ENCODE data around the gene CADPS2. TPM values are rescaled to one million over a fixed set of nuclear protein-coding genes. Genes with fewer than 3 reads are reported as not detected.
A peak's percentile ranks its signal among the peaks of the same experiment; 100 is the strongest.

Gene CADPS2
- total RNA-seq, 1 donor from 2014 or later, result 4.4 TPM

- no peak for DNase-seq (ENCODE audit: low read depth)
- no peak overlapping the region for H3K4me3 ChIP-seq (ENCODE audit: low read depth, low read length)
- TF ChIP-seq CTCF (conservative IDR thresholded peaks at IDR 0.05; ENCODE audit: low read depth, low read length), result no peak
These were observed 179.4 kb downstream of the CADPS2 start for GRCh38 chr7:122706836-122707235.

GRCh38 chr7:122702872-122703510, 183.3 kb downstream of the CADPS2 start, which contains the start of gene RNF148:
RNF148 (minus strand) TSS chr7:122702922; CDS start chr7:122702750, 172 bp downstream.
- H3K4me3 ChIP-seq (ENCODE audit: low read depth, low read length), result no peak within 1 kb of the TSS
- no peak for TF ChIP-seq CTCF (conservative IDR thresholded peaks at IDR 0.05; ENCODE audit: low read depth, low read length)
- DNase-seq (ENCODE audit: low read depth), result peak; percentile 35

- H3K4me3 ChIP-seq (ENCODE audit: low read depth, low read length), result no peak within 1 kb of the TSS
- DNase-seq (ENCODE audit: low read depth), result no peak
- TF ChIP-seq CTCF (conservative IDR thresholded peaks at IDR 0.05; ENCODE audit: low read depth, low read length), result no peak
These were observed 187.2 kb downstream of the CADPS2 start, which contains the start of gene RNF133 for GRCh38 chr7:122699017-122699416. RNF133 (minus strand) TSS chr7:122699117; CDS start chr7:122698918, 199 bp downstream.

GRCh38 chr7:122695816-122696215, 190.4 kb downstream of the CADPS2 start:
- no peak overlapping the region for H3K4me3 ChIP-seq (ENCODE audit: low read depth, low read length)
- TF ChIP-seq CTCF (conservative IDR thresholded peaks at IDR 0.05; ENCODE audit: low read depth, low read length), result no peak
- no peak for DNase-seq (ENCODE audit: low read depth)

GRCh38 chr7:122694697-122695096, 191.6 kb downstream of the CADPS2 start:
- no peak for DNase-seq (ENCODE audit: low read depth)
- no peak overlapping the region for H3K4me3 ChIP-seq (ENCODE audit: low read depth, low read length)
- TF ChIP-seq CTCF (conservative IDR thresholded peaks at IDR 0.05; ENCODE audit: low read depth, low read length), result no peak

- DNase-seq (ENCODE audit: low read depth), result no peak
- H3K4me3 ChIP-seq (ENCODE audit: low read depth, low read length), result no peak overlapping the region
- no peak for TF ChIP-seq CTCF (conservative IDR thresholded peaks at IDR 0.05; ENCODE audit: low read depth, low read length)
These were observed 193.4 kb downstream of the CADPS2 start for GRCh38 chr7:122692769-122693309.

Measured in epithelial cell of proximal tubule (primary cell).